ENCODE measurements around the gene NUS1. TPM values are rescaled to one million over a fixed set of nuclear protein-coding genes. Genes with fewer than 3 reads are reported as not detected.
"Not testable (repeated sequence)": the region's sequence is repeated elsewhere in the genome, so short reads cannot be mapped to it uniquely, and the experiment has no call there.

NUS1 gene
- total and polyA plus RNA-seq, 3 donors from 2014 or later, result 16.6 to 21.5 (median 20.2) TPM

DNA sequence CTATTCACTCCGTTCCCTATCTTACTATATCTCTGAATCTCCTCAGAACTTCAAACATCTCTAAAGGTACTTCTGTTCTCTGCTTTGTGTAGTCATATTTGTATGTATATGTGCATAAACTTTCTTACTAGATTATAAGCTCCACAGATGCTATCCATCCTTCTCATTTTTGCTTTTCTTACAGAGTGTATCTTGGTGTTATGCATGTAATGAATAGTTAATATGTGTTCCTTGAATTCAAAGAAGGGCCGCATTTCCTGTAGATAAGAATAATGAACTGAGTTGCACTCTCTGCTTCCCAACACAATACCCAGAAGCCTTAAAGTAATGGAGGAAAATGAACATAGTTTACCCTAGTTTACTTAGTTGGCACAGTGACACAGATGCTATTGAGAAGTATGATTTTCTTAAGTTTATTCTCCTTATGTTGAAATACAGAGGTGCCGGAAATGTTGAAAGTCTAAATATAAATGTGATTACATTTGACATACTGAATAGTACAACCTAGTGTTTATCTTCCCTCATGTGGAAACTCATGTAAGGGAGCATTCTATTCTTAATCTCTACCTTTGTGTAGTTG, 6.0 kb downstream of the NUS1 start:
- WGBS, 2 donors, result 47 to 79% methylated on average over 3 of the region's 3 CpGs
- TF ChIP-seq, protein P1, sequence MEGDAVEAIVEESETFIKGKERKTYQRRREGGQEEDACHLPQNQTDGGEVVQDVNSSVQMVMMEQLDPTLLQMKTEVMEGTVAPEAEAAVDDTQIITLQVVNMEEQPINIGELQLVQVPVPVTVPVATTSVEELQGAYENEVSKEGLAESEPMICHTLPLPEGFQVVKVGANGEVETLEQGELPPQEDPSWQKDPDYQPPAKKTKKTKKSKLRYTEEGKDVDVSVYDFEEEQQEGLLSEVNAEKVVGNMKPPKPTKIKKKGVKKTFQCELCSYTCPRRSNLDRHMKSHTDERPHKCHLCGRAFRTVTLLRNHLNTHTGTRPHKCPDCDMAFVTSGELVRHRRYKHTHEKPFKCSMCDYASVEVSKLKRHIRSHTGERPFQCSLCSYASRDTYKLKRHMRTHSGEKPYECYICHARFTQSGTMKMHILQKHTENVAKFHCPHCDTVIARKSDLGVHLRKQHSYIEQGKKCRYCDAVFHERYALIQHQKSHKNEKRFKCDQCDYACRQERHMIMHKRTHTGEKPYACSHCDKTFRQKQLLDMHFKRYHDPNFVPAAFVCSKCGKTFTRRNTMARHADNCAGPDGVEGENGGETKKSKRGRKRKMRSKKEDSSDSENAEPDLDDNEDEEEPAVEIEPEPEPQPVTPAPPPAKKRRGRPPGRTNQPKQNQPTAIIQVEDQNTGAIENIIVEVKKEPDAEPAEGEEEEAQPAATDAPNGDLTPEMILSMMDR (IDR thresholded peaks at IDR 0.05), result no peak
- no peak for TF ChIP-seq POLR2A (IDR thresholded peaks at IDR 0.05)
- intact Hi-C loops (cut with DNase I; ENCODE audit: low total_unique reads), result no loop called here

DNA sequence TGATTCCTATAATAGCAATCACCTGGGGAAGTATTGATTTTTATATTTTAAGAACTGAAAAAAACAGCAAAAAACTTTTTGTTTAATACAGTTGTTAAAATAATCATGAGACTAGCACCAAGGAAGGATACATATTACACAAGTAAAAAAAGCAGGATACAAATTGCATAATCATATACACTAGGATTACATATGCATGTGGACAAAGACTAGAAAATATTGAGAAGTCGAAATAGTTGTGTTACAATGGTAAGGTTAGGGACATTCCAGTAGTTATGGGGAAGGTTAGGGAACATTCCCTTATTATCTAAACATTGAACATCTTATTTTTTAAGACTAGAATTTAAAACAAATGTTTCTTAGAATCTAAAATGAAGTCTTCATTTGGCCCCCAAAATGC, 9.5 kb downstream of the NUS1 start:
- H3K4me3 ChIP-seq, result no peak overlapping the region
- DNase-seq, result no peak
- H3K36me3 ChIP-seq (ENCODE audit: low read depth, missing control alignments), result no peaks in the 10 kb centered on the region
- no peak overlapping the region for H3K27ac ChIP-seq
- intact Hi-C loops (cut with DNase I; ENCODE audit: low total_unique reads), result no loop called here
- H3K27me3 ChIP-seq, result no peaks in the 10 kb centered on the region
- WGBS, 2 donors, result 87 to 93% methylated on average over 1 of the region's 1 CpG
- no peaks in the 10 kb centered on the region for H3K9me3 ChIP-seq
- H3K4me1 ChIP-seq, result peaks cover 6% of the 10 kb centered on the region
- TF ChIP-seq, protein P1 (IDR thresholded peaks at IDR 0.05), result no peak

More for the DNA sequence above, 6.0 kb downstream of the NUS1 start:
- Histone ChIP-seq H3K27ac (no peak overlapping the region), H3K4me1 (peaks cover 26% of the 10 kb centered on the region), H3K9me3 (no peaks in the 10 kb centered on the region), H3K36me3 (ENCODE audit: low read depth, missing control alignments) (no peaks in the 10 kb centered on the region), H3K4me3 (no peak overlapping the region), H3K27me3 (no peaks in the 10 kb centered on the region)
- DNase-seq, result no peak

DNA sequence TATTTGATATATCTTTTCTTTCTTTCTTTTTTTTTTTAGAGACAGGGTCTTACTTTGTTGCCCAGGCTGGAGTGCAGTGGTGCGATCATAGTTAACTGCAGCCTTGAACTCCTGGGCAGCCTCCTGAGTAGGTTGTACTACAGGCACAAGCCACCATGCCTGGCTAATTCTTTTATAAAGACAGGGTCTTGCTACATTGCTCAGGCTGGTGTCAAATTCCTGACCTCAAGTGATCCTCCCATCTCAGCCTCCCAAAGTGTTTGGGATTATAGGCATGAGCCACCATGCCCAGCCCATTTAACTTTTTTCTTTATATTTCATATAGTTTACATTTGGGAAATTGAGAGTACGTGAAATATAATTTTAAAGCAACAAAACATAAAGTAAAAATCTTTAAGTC, 10.1 kb downstream of the NUS1 start:
- intact Hi-C loops (cut with DNase I; ENCODE audit: low total_unique reads), result no loop called here

DNA sequence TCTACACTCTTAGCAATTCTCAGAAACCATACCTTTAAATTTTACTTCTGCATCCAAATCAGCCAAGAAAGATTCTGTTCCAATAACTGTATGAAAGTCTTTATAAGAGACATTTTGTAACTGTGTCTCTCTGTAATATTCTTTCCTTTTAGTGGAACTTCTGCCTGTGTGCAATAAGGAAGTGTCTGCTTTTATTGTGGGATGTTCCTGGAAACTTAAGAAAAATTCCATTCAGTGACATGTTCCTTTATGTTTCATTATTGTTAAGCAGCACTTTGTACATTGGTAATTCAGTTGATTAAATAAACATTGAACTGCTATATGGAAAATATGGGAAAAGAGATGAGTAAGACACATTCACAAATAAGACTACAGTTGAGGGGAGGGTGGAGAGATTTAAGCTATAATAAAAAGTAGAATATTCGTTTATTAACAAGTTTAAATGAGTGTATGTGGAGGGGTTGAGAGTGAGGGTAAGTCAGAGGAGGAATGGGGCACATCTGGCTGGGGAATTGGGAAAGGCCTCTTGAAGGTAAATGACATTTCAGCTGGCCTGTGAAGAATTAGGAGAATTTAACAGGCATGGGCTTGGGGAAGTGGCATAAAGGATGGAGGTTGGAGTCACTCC, 11.9 kb downstream of the NUS1 start:
- no peaks in the 10 kb centered on the region for H3K36me3 ChIP-seq (ENCODE audit: low read depth, missing control alignments)
- no peaks in the 10 kb centered on the region for H3K27me3 ChIP-seq
- peaks cover 6% of the 10 kb centered on the region for H3K4me1 ChIP-seq
- no peak overlapping the region for H3K27ac ChIP-seq
- intact Hi-C loops (cut with DNase I; ENCODE audit: low total_unique reads), result no loop called here
- no peak for TF ChIP-seq POLR2A (IDR thresholded peaks at IDR 0.05)
- no peaks in the 10 kb centered on the region for H3K9me3 ChIP-seq
- 67 to 87% methylated on average over 1 of the region's 1 CpG for WGBS, 2 donors
- no peak for DNase-seq
- H3K4me3 ChIP-seq, result no peak overlapping the region

More for the DNA sequence above, 10.1 kb downstream of the NUS1 start:
- H3K9me3 ChIP-seq, result no peaks in the 10 kb centered on the region
- peaks cover 6% of the 10 kb centered on the region for H3K4me1 ChIP-seq
- TF ChIP-seq, protein P1 (IDR thresholded peaks at IDR 0.05), result no peak
- TF ChIP-seq POLR2A (IDR thresholded peaks at IDR 0.05), result no peak
- H3K4me3 ChIP-seq, result no peak overlapping the region
- no peak for DNase-seq
- H3K36me3 ChIP-seq (ENCODE audit: low read depth, missing control alignments), result no peaks in the 10 kb centered on the region
- WGBS, 2 donors, result 90 to 96% methylated on average over 2 of the region's 2 CpGs
- no peaks in the 10 kb centered on the region for H3K27me3 ChIP-seq
- H3K27ac ChIP-seq, result no peak overlapping the region

DNA sequence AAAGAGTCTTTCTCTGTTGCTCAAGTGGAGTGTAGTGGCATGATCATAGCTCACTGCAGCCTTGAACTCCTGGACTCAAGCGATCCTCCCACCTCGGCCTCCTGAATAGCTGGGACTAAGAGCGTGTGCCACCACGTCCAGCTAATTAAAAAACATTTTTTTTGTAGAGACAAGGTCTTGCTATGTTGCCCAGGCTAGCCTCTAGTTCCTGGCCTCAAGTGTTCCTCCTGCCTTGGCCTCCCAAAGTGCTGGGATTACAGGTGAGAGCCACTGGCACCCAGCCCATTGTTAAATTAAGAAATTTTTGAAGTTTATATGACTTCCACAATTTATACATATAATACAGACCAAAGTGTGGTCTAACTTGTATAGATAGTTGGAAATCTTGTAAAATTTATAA, 14.3 kb downstream of the NUS1 start:
- H3K4me3 ChIP-seq; H3K27ac ChIP-seq; H3K27me3 ChIP-seq; H3K4me1 ChIP-seq; H3K9me3 ChIP-seq; DNase-seq; intact Hi-C loops (cut with DNase I; ENCODE audit: low total_unique reads); H3K36me3 ChIP-seq (ENCODE audit: low read depth, missing control alignments): not testable (repeated sequence)
- WGBS, 2 donors, result 86 to 90% methylated on average over 4 of the region's 4 CpGs

DNA sequence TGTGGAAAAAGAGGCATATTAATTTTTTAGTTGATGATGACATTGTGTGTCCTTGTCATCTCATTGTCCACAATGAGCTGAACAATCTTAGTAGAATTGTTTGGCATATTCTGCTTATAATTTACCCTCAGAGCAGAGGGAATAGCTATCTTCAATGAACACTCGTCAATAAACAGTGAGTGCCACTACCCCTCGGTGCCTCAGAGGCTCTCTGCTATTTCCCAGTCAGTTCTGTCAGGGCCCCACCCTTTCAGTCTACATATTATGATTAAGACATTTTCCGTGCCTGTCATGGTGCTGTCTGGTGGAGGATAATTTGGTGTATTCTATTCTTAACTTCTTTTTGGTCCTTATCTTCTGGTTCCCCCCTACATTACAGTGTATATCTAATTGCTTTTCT, 31.2 kb downstream of the NUS1 start:
- no peak for TF ChIP-seq POLR2A (IDR thresholded peaks at IDR 0.05)
- TF ChIP-seq, protein P1 (IDR thresholded peaks at IDR 0.05), result no peak
- intact Hi-C loops (cut with DNase I; ENCODE audit: low total_unique reads), result no loop called here
- no peaks in the 10 kb centered on the region for H3K9me3 ChIP-seq
- H3K4me3 ChIP-seq, result no peak overlapping the region
- H3K27ac ChIP-seq, result no peak overlapping the region
- WGBS, 2 donors, result 61 to 97% methylated on average over 3 of the region's 3 CpGs
- H3K4me1 ChIP-seq, result no peaks in the 10 kb centered on the region
- H3K36me3 ChIP-seq (ENCODE audit: low read depth, missing control alignments), result no peaks in the 10 kb centered on the region
- no peaks in the 10 kb centered on the region for H3K27me3 ChIP-seq
- DNase-seq, result no peak

DNA sequence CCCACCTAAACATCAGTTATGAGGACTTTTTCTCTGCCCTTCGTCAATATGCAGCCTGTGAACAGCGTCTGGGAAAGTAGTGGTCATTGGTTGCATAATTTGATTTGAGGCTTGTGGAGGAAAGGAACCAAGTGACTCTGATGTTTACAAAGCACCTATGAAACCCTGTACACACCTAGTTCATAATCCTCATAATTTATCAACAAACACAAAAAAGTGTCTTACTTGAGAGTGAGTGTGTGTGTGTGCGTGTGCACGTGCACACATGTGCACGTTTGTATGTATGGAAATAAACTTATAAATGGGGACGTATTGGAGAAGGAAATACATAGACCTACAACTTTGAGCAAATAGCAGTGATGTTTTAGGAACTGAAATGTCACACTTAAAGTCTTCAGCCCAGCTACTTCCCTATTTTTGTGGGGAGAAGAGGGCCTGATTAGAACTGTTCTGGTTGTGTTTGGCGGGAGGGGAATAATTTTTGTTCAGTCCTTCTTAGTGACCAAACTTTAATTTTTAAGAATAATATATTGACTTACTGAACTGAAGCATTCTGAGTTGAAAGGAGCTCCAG, 31.8 kb downstream of the NUS1 start:
- H3K27me3 ChIP-seq; intact Hi-C loops (cut with DNase I; ENCODE audit: low total_unique reads); DNase-seq; H3K36me3 ChIP-seq (ENCODE audit: low read depth, missing control alignments); H3K9me3 ChIP-seq; H3K4me3 ChIP-seq; H3K4me1 ChIP-seq; H3K27ac ChIP-seq: not testable (repeated sequence)
- 86 to 90% methylated on average over 6 of the region's 7 CpGs for WGBS, 2 donors

All from testis (tissue), 3 donors.